ENCODE data around the gene ONECUT3.
"Not testable (repeated sequence)": the region's sequence is repeated elsewhere in the genome, so short reads cannot be mapped to it uniquely, and the experiment has no call there.

ONECUT3 gene

GRCh38 chr19:1752757-1753728 lies at the start of gene ONECUT3:
Gene ONECUT3 (plus strand): TSS chr19:1753506. CDS start chr19:1753663, 157 bp downstream.
- H3K79me2 ChIP-seq (ENCODE audit: low read length): no peaks in the 10 kb centered on the region
- no peak within 1 kb of the TSS for H3K9ac ChIP-seq (ENCODE audit: low read length)
- no peak within 1 kb of the TSS for H2AFZ ChIP-seq (ENCODE audit: low read depth, low read length)
- H3K4me3 ChIP-seq (ENCODE audit: low read length): peak within 1 kb of the TSS; percentile 51; the same call in 1 of the 2 replicates
- peaks cover 10% of the 10 kb centered on the region; the same call in 1 of the 2 replicates for H3K27me3 ChIP-seq (ENCODE audit: low read depth, low read length)
- no peaks in the 10 kb centered on the region for H3K9me3 ChIP-seq (ENCODE audit: insufficient read depth, low read length)
- peak within 1 kb of the TSS; percentile 75 for H3K4me2 ChIP-seq (ENCODE audit: low read length)
- H3K36me3 ChIP-seq (replicated peaks; ENCODE audit: low read depth, low read length): no peaks in the 10 kb centered on the region
- peaks cover 17% of the 10 kb centered on the region for H3K4me1 ChIP-seq (ENCODE audit: low read length)
- no peaks in the 10 kb centered on the region for H4K20me1 ChIP-seq (ENCODE audit: insufficient read depth, low read length)
- no peak for TF ChIP-seq EZH2phosphoT487 (IDR thresholded peaks at IDR 0.05; ENCODE audit: low read depth)
- TF ChIP-seq, protein P1, sequence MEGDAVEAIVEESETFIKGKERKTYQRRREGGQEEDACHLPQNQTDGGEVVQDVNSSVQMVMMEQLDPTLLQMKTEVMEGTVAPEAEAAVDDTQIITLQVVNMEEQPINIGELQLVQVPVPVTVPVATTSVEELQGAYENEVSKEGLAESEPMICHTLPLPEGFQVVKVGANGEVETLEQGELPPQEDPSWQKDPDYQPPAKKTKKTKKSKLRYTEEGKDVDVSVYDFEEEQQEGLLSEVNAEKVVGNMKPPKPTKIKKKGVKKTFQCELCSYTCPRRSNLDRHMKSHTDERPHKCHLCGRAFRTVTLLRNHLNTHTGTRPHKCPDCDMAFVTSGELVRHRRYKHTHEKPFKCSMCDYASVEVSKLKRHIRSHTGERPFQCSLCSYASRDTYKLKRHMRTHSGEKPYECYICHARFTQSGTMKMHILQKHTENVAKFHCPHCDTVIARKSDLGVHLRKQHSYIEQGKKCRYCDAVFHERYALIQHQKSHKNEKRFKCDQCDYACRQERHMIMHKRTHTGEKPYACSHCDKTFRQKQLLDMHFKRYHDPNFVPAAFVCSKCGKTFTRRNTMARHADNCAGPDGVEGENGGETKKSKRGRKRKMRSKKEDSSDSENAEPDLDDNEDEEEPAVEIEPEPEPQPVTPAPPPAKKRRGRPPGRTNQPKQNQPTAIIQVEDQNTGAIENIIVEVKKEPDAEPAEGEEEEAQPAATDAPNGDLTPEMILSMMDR (IDR thresholded peaks at IDR 0.05; ENCODE audit: low read depth, low read length): no peak
- no peak within 1 kb of the TSS for H3K27ac ChIP-seq (ENCODE audit: low read length)

DNA sequence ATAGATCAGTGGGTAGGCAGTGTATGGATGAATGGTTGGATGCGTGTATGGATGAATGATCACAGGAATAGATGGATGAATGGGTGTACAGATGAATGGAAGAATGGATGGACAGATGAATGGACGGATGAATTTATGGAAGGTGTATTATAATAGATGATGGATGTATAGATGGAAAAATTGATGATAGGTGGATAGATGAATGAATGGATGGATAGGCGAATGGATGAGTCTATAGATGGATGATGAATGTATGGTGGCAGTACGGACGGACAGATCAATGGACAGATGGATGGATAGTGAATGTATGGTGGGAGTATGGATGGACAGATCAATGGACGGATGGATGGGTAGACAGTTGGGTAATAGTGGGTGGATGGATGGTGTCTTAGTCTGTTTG lies 49.0 kb upstream of the ONECUT3 start:
- Histone ChIP-seq H3K79me2 (ENCODE audit: low read length) (no peaks in the 10 kb centered on the region), H3K9me3 (ENCODE audit: insufficient read depth, low read length) (no peaks in the 10 kb centered on the region), H3K36me3 (replicated peaks; ENCODE audit: low read depth, low read length) (no peaks in the 10 kb centered on the region), H3K4me1 (ENCODE audit: low read length) (no peaks in the 10 kb centered on the region), H3K4me3 (ENCODE audit: low read length) (no peak overlapping the region), H3K9ac (ENCODE audit: low read length) (no peak overlapping the region), H3K27me3 (ENCODE audit: low read depth, low read length) (no peaks in the 10 kb centered on the region), H3K4me2 (ENCODE audit: low read length) (no peak overlapping the region), H3K27ac (ENCODE audit: low read length) (no peak overlapping the region), H2AFZ (ENCODE audit: low read depth, low read length) (no peak overlapping the region), H4K20me1 (ENCODE audit: insufficient read depth, low read length) (no peaks in the 10 kb centered on the region)
- TF ChIP-seq EZH2phosphoT487 (IDR thresholded peaks at IDR 0.05; ENCODE audit: low read depth): no peak
- TF ChIP-seq, protein P1 (IDR thresholded peaks at IDR 0.05; ENCODE audit: low read depth, low read length): no peak

- Histone ChIP-seq H3K4me2 (ENCODE audit: low read length) (no peak overlapping the region), H4K20me1 (ENCODE audit: insufficient read depth, low read length) (no peaks in the 10 kb centered on the region), H3K36me3 (replicated peaks; ENCODE audit: low read depth, low read length) (no peaks in the 10 kb centered on the region), H3K27ac (ENCODE audit: low read length) (no peak overlapping the region), H3K4me3 (ENCODE audit: low read length) (no peak overlapping the region), H3K79me2 (ENCODE audit: low read length) (no peaks in the 10 kb centered on the region), H3K4me1 (ENCODE audit: low read length) (no peaks in the 10 kb centered on the region), H3K9ac (ENCODE audit: low read length) (no peak overlapping the region), H3K27me3 (ENCODE audit: low read depth, low read length) (no peaks in the 10 kb centered on the region), H3K9me3 (ENCODE audit: insufficient read depth, low read length) (no peaks in the 10 kb centered on the region), H2AFZ (ENCODE audit: low read depth, low read length) (no peak overlapping the region)
- TF ChIP-seq EZH2phosphoT487 (IDR thresholded peaks at IDR 0.05; ENCODE audit: low read depth): no peak
Observed at GRCh38 chr19:1705367-1705766, 47.9 kb upstream of the ONECUT3 start.

- H3K9me3 ChIP-seq (ENCODE audit: insufficient read depth, low read length); H3K79me2 ChIP-seq (ENCODE audit: low read length); H3K27ac ChIP-seq (ENCODE audit: low read length); H3K36me3 ChIP-seq (replicated peaks; ENCODE audit: low read depth, low read length); H3K4me2 ChIP-seq (ENCODE audit: low read length); H4K20me1 ChIP-seq (ENCODE audit: insufficient read depth, low read length); H3K9ac ChIP-seq (ENCODE audit: low read length); H3K27me3 ChIP-seq (ENCODE audit: low read depth, low read length); H2AFZ ChIP-seq (ENCODE audit: low read depth, low read length); H3K4me1 ChIP-seq (ENCODE audit: low read length); H3K4me3 ChIP-seq (ENCODE audit: low read length): not testable (repeated sequence)
Observed at GRCh38 chr19:1706646-1707045, 46.7 kb upstream of the ONECUT3 start.

DNA sequence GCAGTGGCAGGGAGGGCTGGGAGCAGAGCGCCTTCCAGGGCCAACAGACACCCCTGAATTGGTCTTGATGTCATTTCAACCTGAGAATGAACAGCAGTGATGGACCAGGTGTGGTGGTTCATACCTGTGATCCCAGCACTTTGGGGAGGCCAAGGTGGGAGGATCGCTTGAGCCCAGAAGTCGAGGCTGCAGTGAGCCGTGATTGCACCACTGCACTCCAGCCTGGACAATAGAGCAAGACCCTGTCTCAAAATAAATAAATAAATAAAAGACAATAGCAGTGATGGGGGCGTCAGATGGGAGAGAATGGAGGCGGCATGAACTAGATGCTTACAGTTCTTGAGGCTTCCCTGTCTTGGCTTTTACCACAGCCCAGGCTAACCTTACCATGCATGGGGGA lies 46.1 kb upstream of the ONECUT3 start:
- Histone ChIP-seq H3K36me3 (replicated peaks; ENCODE audit: low read depth, low read length) (no peaks in the 10 kb centered on the region), H3K27me3 (ENCODE audit: low read depth, low read length) (no peaks in the 10 kb centered on the region), H3K4me3 (ENCODE audit: low read length) (no peak overlapping the region), H3K9me3 (ENCODE audit: insufficient read depth, low read length) (no peaks in the 10 kb centered on the region), H3K27ac (ENCODE audit: low read length) (no peak overlapping the region), H3K4me1 (ENCODE audit: low read length) (no peaks in the 10 kb centered on the region), H3K4me2 (ENCODE audit: low read length) (no peak overlapping the region), H3K9ac (ENCODE audit: low read length) (no peak overlapping the region), H3K79me2 (ENCODE audit: low read length) (no peaks in the 10 kb centered on the region), H4K20me1 (ENCODE audit: insufficient read depth, low read length) (no peaks in the 10 kb centered on the region), H2AFZ (ENCODE audit: low read depth, low read length) (no peak overlapping the region)
- TF ChIP-seq EZH2phosphoT487 (IDR thresholded peaks at IDR 0.05; ENCODE audit: low read depth): no peak
- TF ChIP-seq, protein P1 (IDR thresholded peaks at IDR 0.05; ENCODE audit: low read depth, low read length): no peak
